ENCODE results near the gene FOXL1. TPM values are rescaled to one million over a fixed set of nuclear protein-coding genes. Genes with fewer than 3 reads are reported as not detected.

FOXL1 gene
- total RNA-seq, 2 donors from 2014 or later: 0.37 TPM; not detected in 1

DNA sequence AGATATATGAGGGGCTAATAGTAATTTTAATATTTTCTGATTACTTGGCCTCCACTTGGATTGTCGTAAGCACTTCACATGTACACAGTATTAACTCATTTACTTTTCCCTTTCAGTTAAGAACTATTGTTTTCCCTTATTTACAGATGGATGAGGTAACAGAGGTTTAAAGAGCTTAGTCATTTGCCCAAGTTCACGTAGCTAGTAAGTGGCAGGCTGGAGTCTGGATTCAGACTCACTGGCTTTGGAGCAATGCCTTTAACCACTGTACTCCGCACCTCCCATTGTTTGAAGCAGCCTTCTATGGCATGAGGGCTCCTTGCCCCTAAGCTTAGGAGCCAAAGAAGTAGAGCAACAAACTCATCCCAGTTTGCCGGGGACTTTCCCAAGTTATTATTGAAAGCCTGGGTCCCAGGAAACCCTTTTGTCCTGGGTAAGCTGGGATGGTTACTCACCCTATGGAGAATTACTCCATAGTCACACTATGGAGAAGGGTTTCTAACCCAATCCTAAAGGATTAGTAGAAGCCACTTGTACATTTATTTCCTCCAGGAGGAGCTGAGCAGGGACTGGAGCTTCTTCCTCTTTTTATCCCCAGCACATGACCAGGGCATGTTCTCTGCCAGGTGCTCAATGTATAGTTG lies 12.3 kb downstream of the FOXL1 start:
- Histone ChIP-seq H3K9ac (ENCODE audit: extremely low read depth, low read length, poor library complexity, severe bottlenecking) (no peak overlapping the region), H3K4me1 (ENCODE audit: control insufficient read depth, insufficient read depth, low read length) (no peaks in the 10 kb centered on the region), H3K9me3 (ENCODE audit: control insufficient read depth, low read length) (no peaks in the 10 kb centered on the region), H3K36me3 (ENCODE audit: control insufficient read depth, insufficient read depth, low read length) (no peaks in the 10 kb centered on the region), H3K4me3 (ENCODE audit: low read length) (no peak overlapping the region), H3K27ac (ENCODE audit: low read depth, low read length) (no peak overlapping the region), H3K27me3 (ENCODE audit: control insufficient read depth, insufficient read depth, low read length, poor library complexity, severe bottlenecking) (peaks cover 71% of the 10 kb centered on the region)
- H3K36me3 Mint-ChIP-seq (ENCODE audit: low read depth): no peaks in the 10 kb centered on the region
- no peak overlapping the region for H3K27ac Mint-ChIP-seq
- peaks cover 32% of the 10 kb centered on the region for H3K27me3 Mint-ChIP-seq (ENCODE audit: insufficient read depth)
- no peaks in the 10 kb centered on the region for H3K9me3 Mint-ChIP-seq
- WGBS, 2 experiments (ENCODE audit: insufficient coverage in 1 of 2, insufficient read length in 1 of 2): 91 to 93% methylated on average over 2 to 4 of the region's 4 CpGs
- no peak for DNase-seq
- H3K4me1 Mint-ChIP-seq: peaks cover 5% of the 10 kb centered on the region
- no peak overlapping the region for H3K4me3 Mint-ChIP-seq
- no peak for TF ChIP-seq CTCF (conservative IDR thresholded peaks at IDR 0.05)

DNA sequence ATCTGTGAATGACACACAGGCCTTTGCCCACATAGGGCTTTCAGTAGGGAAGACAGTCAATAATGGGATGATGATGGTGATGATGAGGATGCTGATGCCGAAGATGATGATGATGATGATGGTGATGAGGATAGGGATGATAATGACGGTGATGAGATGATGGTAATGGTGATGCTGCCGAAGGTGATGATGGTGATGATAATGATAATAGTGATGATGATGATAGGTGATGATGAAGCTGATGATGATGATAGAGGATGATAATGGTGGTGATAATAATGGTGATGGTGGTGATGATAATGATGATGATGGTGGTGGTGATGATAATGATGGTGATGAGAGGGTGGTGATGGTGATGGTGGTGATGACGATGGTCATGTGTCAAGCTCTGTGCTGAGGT lies 12.9 kb downstream of the FOXL1 start:
- Histone ChIP-seq H3K36me3 (ENCODE audit: control insufficient read depth, insufficient read depth, low read length) (no peaks in the 10 kb centered on the region), H3K27me3 (ENCODE audit: control insufficient read depth, insufficient read depth, low read length, poor library complexity, severe bottlenecking) (peaks cover 71% of the 10 kb centered on the region), H3K27ac (ENCODE audit: low read depth, low read length) (no peak overlapping the region), H3K4me3 (ENCODE audit: low read length) (no peak overlapping the region), H3K4me1 (ENCODE audit: control insufficient read depth, insufficient read depth, low read length) (no peaks in the 10 kb centered on the region), H3K9me3 (ENCODE audit: control insufficient read depth, low read length) (no peaks in the 10 kb centered on the region), H3K9ac (ENCODE audit: extremely low read depth, low read length, poor library complexity, severe bottlenecking) (no peak overlapping the region)
- Mint-ChIP-seq H3K36me3 (ENCODE audit: low read depth) (no peaks in the 10 kb centered on the region), H3K27me3 (ENCODE audit: insufficient read depth) (peaks cover 31% of the 10 kb centered on the region), H3K4me3 (no peak overlapping the region), H3K9me3 (no peaks in the 10 kb centered on the region), H3K4me1 (peaks cover 5% of the 10 kb centered on the region), H3K27ac (no peak overlapping the region)
- DNase-seq: no peak
- 91 to 92% methylated on average over 4 of the region's 4 CpGs for WGBS, 2 experiments (ENCODE audit: insufficient coverage in 1 of 2, insufficient read length in 1 of 2)
- no peak for TF ChIP-seq CTCF (conservative IDR thresholded peaks at IDR 0.05)

GRCh38 chr16:86593913-86594620 lies 15.7 kb downstream of the FOXL1 start:
- Histone ChIP-seq H3K9ac (ENCODE audit: extremely low read depth, low read length, poor library complexity, severe bottlenecking) (no peak overlapping the region), H3K27ac (ENCODE audit: low read depth, low read length) (peak overlapping the region; percentile 44)

More at GRCh38 chr16:86593913-86594620, 15.7 kb downstream of the FOXL1 start:
- Histone ChIP-seq H3K9me3 (ENCODE audit: control insufficient read depth, low read length) (no peaks in the 10 kb centered on the region), H3K36me3 (ENCODE audit: control insufficient read depth, insufficient read depth, low read length) (no peaks in the 10 kb centered on the region), H3K27me3 (ENCODE audit: control insufficient read depth, insufficient read depth, low read length, poor library complexity, severe bottlenecking) (peaks cover 73% of the 10 kb centered on the region), H3K4me3 (ENCODE audit: low read length) (no peak overlapping the region), H3K4me1 (ENCODE audit: control insufficient read depth, insufficient read depth, low read length) (no peaks in the 10 kb centered on the region)
- H3K4me3 Mint-ChIP-seq: no peak overlapping the region
- no peak overlapping the region for H3K27ac Mint-ChIP-seq
- 82 to 86% methylated on average over 4 to 13 of the region's 13 CpGs for WGBS, 2 experiments (ENCODE audit: insufficient coverage in 1 of 2, insufficient read length in 1 of 2)
- peaks cover 44% of the 10 kb centered on the region for H3K27me3 Mint-ChIP-seq (ENCODE audit: insufficient read depth)
- no peaks in the 10 kb centered on the region for H3K9me3 Mint-ChIP-seq
- no peak for DNase-seq
- TF ChIP-seq CTCF (conservative IDR thresholded peaks at IDR 0.05): no peak
- peaks cover 5% of the 10 kb centered on the region for H3K4me1 Mint-ChIP-seq
- no peaks in the 10 kb centered on the region for H3K36me3 Mint-ChIP-seq (ENCODE audit: low read depth)

All from endodermal cell (in vitro differentiated cells).